Body of pancreas (tissue), 4 donors: ENCODE results near the gene STOML1. TPM values are rescaled to one million over a fixed set of nuclear protein-coding genes. Genes with fewer than 3 reads are reported as not detected.

ENCODE experiments used
- ATAC-seq: fragments of 150-250 bp; one replicate; pipeline ENCODE4 v1.9.1; 2016
- DNase-seq, 4 donors: peaks; one replicate each; pipeline ENCODE4 v3.0.0-alpha.2; 2019
- H3K27ac ChIP-seq, 4 donors: fragments of 200-600 bp; sonication (generic); 1 replicate in 3 of 4; 2 replicates in 1 of 4; pipeline versions ENCODE4 v1.5.1 to v1.6.1; 2016 to 2019; ENCODE audit warnings: mild to moderate bottlenecking in 1 of 4, mixed read lengths in 1 of 4, moderate library complexity in 1 of 4
- H3K27me3 ChIP-seq, 2 donors: fragments of 200-600 bp; sonication (generic); one replicate each; pipeline ENCODE4 v1.6.0; 2016; ENCODE audit warnings: mild to moderate bottlenecking in 1 of 2
- H3K36me3 ChIP-seq, 2 donors: fragments of 200-600 bp; sonication (generic); replicated peaks in 1 of 2; 2 replicates each; pipeline ENCODE4 v1.5.1; 2016; ENCODE audit warnings: low read depth in 2 of 2; ENCODE audit not compliant: insufficient read depth in 1 of 2
- H3K4me1 ChIP-seq: fragments of 200-600 bp; sonication (generic); one replicate; pipeline ENCODE4 v1.6.0; 2016
- H3K4me3 ChIP-seq, 2 donors: fragments of 200-600 bp; sonication (generic); 1 replicate in 1 of 2; 2 replicates in 1 of 2; pipeline ENCODE4 v1.5.1; 2016 to 2019
- H3K9me3 ChIP-seq, 3 donors: fragments of 200-600 bp; sonication (generic); 1 replicate in 2 of 3; 2 replicates in 1 of 3; pipeline ENCODE4 v1.5.1; 2016
- POLR2A ChIP-seq, 3 donors: fragments of 450-650 bp; IDR thresholded peaks; one replicate each; pipeline ENCODE4 v1.6.1; 2016; ENCODE audit warnings: antibody characterized with exemption in 3 of 3, mild to moderate bottlenecking in 2 of 3
- WGBS, 2 donors: methylation state at CpG; one replicate each; pipeline ENCODE4 v1.1.5; 2017; 5-methylcytosine and 5-hydroxymethylcytosine counted together
- intact Hi-C: fragments of 100-400 bp; cut with DNase I; formaldehyde crosslinking; loops from one replicate; pipeline ENCODE4 v1.15.1; 2023
- total RNA-seq, 2 donors: library from RNA; depleted of rRNA; stranded (reverse); fragments of >200 nt; gene quantifications; one replicate each; pipeline ENCODE4 v1.1.0, GENCODE V29; 2016
- TF ChIP-seq, protein P1 (sequence below), 7 experiments: fragments of 450-650 bp in 4 of 7; fragments of 200-600 bp in 3 of 7; sonication (generic) in 3 of 7; IDR thresholded peaks; one replicate each; pipeline ENCODE4 v1.5.1; 2016 to 2019; ENCODE audit warnings: antibody characterized with exemption in 7 of 7

STOML1 gene
- total RNA-seq, 2 donors from 2014 or later, result 6.0 to 10.2 TPM

DNA sequence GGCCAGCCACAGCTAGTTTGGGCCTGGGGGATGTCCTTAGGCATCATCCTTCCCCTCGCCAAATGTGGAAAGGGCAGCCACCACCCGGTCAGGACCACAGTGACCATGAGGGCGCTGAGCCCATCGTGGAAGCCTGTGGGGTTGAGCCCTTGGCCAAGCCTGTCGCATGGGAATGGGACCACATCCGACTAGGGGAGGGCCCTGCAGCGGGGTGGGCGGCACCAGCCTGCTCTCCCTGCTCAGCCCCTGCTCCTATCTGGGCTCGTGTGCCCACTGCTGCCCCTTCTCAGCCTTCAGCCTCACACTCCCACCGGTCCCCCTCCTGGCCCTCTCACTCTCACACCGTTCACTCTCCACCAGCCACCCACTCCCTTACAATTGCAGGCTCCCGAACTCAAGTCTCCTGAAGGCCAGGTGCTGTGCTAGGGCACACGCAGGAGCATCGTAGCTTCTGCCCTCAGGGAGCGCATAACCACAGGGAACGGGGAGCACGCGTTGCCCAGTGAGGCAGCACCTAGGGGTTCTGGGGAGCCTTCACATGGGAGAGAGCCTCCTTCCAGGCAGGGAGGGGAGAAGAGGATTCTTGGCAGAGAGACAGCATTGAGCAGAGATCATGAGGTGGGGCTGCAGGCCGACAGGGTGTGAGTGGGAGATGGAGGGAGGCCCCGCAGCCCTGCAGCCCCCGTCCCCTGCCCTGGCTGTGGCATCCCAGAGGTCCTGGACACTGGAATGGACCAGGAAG, 39.8 kb downstream of the STOML1 start:
- Histone ChIP-seq H3K27ac (peak overlapping the region; percentile 48 to 81 (median 74)), H3K27me3 (no peaks in the 10 kb centered on the region), H3K9me3 (no peaks in the 10 kb centered on the region), H3K4me1 (peaks cover 12% of the 10 kb centered on the region), H3K4me3 (no peak overlapping the region), H3K36me3 (no peaks in the 10 kb centered on the region)
- WGBS, 2 donors, result 90 to 92% methylated on average over 15 to 21 of the region's 21 CpGs
- TF ChIP-seq, protein P1, sequence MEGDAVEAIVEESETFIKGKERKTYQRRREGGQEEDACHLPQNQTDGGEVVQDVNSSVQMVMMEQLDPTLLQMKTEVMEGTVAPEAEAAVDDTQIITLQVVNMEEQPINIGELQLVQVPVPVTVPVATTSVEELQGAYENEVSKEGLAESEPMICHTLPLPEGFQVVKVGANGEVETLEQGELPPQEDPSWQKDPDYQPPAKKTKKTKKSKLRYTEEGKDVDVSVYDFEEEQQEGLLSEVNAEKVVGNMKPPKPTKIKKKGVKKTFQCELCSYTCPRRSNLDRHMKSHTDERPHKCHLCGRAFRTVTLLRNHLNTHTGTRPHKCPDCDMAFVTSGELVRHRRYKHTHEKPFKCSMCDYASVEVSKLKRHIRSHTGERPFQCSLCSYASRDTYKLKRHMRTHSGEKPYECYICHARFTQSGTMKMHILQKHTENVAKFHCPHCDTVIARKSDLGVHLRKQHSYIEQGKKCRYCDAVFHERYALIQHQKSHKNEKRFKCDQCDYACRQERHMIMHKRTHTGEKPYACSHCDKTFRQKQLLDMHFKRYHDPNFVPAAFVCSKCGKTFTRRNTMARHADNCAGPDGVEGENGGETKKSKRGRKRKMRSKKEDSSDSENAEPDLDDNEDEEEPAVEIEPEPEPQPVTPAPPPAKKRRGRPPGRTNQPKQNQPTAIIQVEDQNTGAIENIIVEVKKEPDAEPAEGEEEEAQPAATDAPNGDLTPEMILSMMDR (IDR thresholded peaks at IDR 0.05), result no peak
- TF ChIP-seq POLR2A (IDR thresholded peaks at IDR 0.05), result no peak
- no peak for ATAC-seq
- DNase-seq, result no peak
- intact Hi-C loops, result no loop called here

DNA sequence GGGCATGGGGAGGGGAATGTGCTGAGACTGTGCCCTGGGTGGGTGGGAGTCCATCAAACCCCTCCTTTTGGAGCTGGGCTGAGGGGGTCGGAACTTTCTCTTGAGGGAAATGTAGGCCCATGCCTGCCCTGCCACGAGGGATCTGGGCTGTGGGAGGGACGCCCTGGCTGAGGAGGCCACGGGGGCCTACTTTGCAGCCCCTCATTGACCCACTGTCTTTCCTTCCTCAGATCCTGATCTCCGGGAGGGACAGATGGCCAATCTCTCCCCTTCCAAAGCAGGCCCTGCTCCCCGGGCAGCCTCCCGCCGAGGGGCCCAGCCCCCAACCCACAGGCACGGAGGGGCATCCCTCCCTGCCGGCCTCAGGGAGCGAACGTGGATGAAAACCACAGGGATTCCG, 40.5 kb downstream of the STOML1 start:
- ATAC-seq (no peak), DNase-seq (no peak)
- H3K9me3 ChIP-seq, result no peaks in the 10 kb centered on the region
- no peaks in the 10 kb centered on the region for H3K36me3 ChIP-seq
- peak overlapping the region; percentile 48 to 81 (median 74) for H3K27ac ChIP-seq
- 51 to 69% methylated on average over 10 to 13 of the region's 13 CpGs for WGBS, 2 donors
- TF ChIP-seq, protein P1 (IDR thresholded peaks at IDR 0.05), result no peak
- no peak for TF ChIP-seq POLR2A (IDR thresholded peaks at IDR 0.05)
- intact Hi-C loops, result no loop called here
- H3K27me3 ChIP-seq, result no peaks in the 10 kb centered on the region
- H3K4me1 ChIP-seq, result peaks cover 12% of the 10 kb centered on the region
- H3K4me3 ChIP-seq, result no peak overlapping the region

DNA sequence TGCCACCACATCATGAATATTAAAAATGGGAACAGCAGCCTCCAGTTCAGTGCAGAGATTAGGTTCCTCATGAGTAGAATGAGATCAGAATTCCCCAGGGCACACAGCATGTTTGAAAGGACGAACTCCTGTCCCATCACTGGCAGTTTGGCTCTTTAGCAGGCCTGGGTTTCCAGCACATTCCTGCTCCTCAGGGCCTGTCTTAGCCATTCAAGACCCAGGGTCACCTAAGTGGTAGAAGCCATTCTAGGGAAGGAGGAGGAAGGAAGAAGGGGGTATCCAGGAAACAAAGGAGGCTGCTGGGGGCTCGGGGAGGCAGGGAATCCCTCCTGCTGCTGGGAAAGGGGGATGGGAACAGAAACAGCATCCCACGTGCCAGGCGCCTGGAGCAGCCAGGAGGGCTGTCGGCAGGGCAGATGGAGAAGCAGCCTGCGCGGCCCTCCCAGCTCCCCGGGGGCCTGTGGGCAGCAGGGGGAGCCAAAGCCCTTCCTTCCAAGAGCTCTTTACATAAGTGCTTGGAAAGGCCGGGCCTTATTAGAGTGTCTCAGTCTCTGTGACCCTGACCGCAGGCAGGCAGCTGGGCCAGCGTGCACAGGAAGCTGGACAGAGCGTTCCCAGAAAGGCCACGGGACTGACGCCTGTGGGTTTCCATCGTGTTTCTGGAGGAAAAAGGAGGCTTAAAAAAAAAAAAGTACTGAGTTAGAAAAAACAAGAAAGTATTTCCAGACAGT, 41.1 kb downstream of the STOML1 start:
- H3K36me3 ChIP-seq, result no peaks in the 10 kb centered on the region
- intact Hi-C loops, result no loop called here
- peak overlapping the region; percentile 48 to 81 (median 74) for H3K27ac ChIP-seq
- H3K9me3 ChIP-seq, result no peaks in the 10 kb centered on the region
- peaks cover 12% of the 10 kb centered on the region for H3K4me1 ChIP-seq
- 14 to 15% methylated on average over 15 of the region's 15 CpGs for WGBS, 2 donors
- ATAC-seq (peak; percentile 95), DNase-seq (peak; percentile 87 to 96 (median 92))
- TF ChIP-seq, protein P1 (IDR thresholded peaks at IDR 0.05), result peak; percentile 57 to 92 (median 76)
- peak in 2 of 3 donors; percentile 30 to 34 for TF ChIP-seq POLR2A (IDR thresholded peaks at IDR 0.05)
- no peaks in the 10 kb centered on the region for H3K27me3 ChIP-seq
- H3K4me3 ChIP-seq, result no peak overlapping the region

DNA sequence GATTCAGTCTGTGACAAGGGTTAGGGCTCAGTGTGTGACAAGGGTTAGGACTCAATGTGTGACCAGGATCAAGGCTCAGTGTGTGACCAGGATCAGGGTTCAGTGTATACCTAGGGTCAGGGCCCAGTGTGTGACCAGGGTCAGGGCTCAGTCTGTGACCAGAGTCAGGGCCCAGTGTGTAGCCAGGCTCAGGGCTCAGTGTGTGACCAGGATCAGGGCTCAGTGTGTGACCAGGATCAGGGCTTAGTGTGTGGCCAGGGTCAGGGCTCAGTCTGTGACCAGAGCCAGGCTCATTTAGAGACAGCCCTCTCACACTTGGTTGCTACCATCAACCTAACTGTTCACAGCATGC, 41.6 kb downstream of the STOML1 start:
- no peak for ATAC-seq
- no peaks in the 10 kb centered on the region for H3K36me3 ChIP-seq
- H3K4me1 ChIP-seq, result peaks cover 12% of the 10 kb centered on the region
- intact Hi-C loops, result no loop called here
- H3K9me3 ChIP-seq, result no peaks in the 10 kb centered on the region
- TF ChIP-seq, protein P1 (IDR thresholded peaks at IDR 0.05), result no peak
- TF ChIP-seq POLR2A (IDR thresholded peaks at IDR 0.05), result no peak
- DNase-seq, result no peak
- no peak overlapping the region for H3K4me3 ChIP-seq
- H3K27ac ChIP-seq, result peak overlapping the region in 2 of 4 donors; percentile 2 to 81
- no peaks in the 10 kb centered on the region for H3K27me3 ChIP-seq
